Upper lobe of left lung (tissue), 4 donors: ENCODE measurements around the gene ADRB2.

Experiments
- POLR2A ChIP-seq, 4 donors: fragments of 450-650 bp; IDR thresholded peaks; one replicate each; pipeline ENCODE4 v1.5.1; 2016 to 2017; ENCODE audit warnings: antibody characterized with exemption in 4 of 4, mild to moderate bottlenecking in 2 of 4
- POLR2AphosphoS5 ChIP-seq, 2 donors: sonication (generic); formaldehyde crosslinking; IDR thresholded peaks; one replicate each; pipeline ENCODE4 v1.5.1; 2017; ENCODE audit warnings: antibody characterized with exemption in 2 of 2
- TF ChIP-seq, protein P1 (sequence below), 6 experiments: fragments of 450-650 bp in 4 of 6; fragments of 200-600 bp in 2 of 6; sonication (generic) in 2 of 6; IDR thresholded peaks; one replicate each; pipeline ENCODE4 v1.5.1; 2016 to 2019; ENCODE audit warnings: antibody characterized with exemption in 6 of 6

DNA sequence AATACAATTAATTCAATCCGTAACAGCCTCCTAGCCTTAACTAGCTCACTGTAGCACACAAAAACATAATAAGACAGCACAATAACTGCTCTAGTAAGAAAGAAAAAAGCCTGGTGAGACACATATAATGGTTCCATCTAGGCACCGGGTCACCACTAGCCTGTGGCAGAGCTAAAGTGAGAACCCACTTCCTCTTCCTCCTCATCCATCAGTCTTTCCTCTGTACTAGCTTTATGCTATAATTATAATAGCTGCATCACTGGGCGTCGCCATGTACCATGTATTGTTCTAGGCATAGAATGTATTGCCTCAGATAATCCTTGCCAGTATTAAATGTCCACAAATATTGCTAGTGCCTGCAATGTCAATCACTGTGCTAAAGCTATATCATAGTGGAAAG, 23.1 kb downstream of the ADRB2 start:
- TF ChIP-seq, protein P1, sequence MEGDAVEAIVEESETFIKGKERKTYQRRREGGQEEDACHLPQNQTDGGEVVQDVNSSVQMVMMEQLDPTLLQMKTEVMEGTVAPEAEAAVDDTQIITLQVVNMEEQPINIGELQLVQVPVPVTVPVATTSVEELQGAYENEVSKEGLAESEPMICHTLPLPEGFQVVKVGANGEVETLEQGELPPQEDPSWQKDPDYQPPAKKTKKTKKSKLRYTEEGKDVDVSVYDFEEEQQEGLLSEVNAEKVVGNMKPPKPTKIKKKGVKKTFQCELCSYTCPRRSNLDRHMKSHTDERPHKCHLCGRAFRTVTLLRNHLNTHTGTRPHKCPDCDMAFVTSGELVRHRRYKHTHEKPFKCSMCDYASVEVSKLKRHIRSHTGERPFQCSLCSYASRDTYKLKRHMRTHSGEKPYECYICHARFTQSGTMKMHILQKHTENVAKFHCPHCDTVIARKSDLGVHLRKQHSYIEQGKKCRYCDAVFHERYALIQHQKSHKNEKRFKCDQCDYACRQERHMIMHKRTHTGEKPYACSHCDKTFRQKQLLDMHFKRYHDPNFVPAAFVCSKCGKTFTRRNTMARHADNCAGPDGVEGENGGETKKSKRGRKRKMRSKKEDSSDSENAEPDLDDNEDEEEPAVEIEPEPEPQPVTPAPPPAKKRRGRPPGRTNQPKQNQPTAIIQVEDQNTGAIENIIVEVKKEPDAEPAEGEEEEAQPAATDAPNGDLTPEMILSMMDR (IDR thresholded peaks at IDR 0.05), result no peak
- no peak for TF ChIP-seq POLR2A (IDR thresholded peaks at IDR 0.05)
- no peak for TF ChIP-seq POLR2AphosphoS5 (IDR thresholded peaks at IDR 0.05)
